Mucosa of stomach (tissue), 1 donor: ENCODE results near the gene CACNA1H.
"Not testable (repeated sequence)": the region's sequence is repeated elsewhere in the genome, so short reads cannot be mapped to it uniquely, and the experiment has no call there.

Source experiments
- H3K27me3 ChIP-seq: one replicate; pipeline ENCODE4 v1.7.0; 2013; ENCODE audit warnings: mild to moderate bottlenecking, low read length; ENCODE audit not compliant: control insufficient read depth, insufficient read depth
- H3K36me3 ChIP-seq: one replicate; pipeline ENCODE4 v1.7.0; 2013; ENCODE audit warnings: low read length; ENCODE audit not compliant: control insufficient read depth, insufficient read depth
- H3K4me1 ChIP-seq: one replicate; pipeline ENCODE4 v1.7.0; 2013; ENCODE audit warnings: mild to moderate bottlenecking, low read length; ENCODE audit not compliant: control insufficient read depth, insufficient read depth
- H3K4me3 ChIP-seq: one replicate; pipeline ENCODE4 v1.7.0; 2013; ENCODE audit warnings: low read length
- H3K9ac ChIP-seq: one replicate; pipeline ENCODE4 v1.7.0; 2013; ENCODE audit warnings: mild to moderate bottlenecking, low read length, moderate library complexity
- H3K9me3 ChIP-seq: one replicate; pipeline ENCODE4 v1.7.0; 2013; ENCODE audit warnings: mild to moderate bottlenecking, low read length, moderate library complexity; ENCODE audit not compliant: control insufficient read depth
- donor health status: Pancreatic carcinoma.

CACNA1H gene

GRCh38 chr16:1229476-1229875 lies 76.6 kb downstream of the CACNA1H start:
- not testable (repeated sequence) for H3K27me3 ChIP-seq, H3K4me3 ChIP-seq, H3K9ac ChIP-seq, H3K9me3 ChIP-seq, H3K36me3 ChIP-seq
- H3K4me1 ChIP-seq, result peaks cover 13% of the 10 kb centered on the region

GRCh38 chr16:1230084-1230470 lies 77.2 kb downstream of the CACNA1H start, which contains the start of gene TPSB2:
Gene TPSB2, minus strand, starts transcription at chr16:1230184. Its CDS starts 233 bp downstream, at chr16:1229951.
- not testable (repeated sequence) for H3K9ac ChIP-seq, H3K27me3 ChIP-seq, H3K9me3 ChIP-seq, H3K4me3 ChIP-seq, H3K36me3 ChIP-seq
- H3K4me1 ChIP-seq, result peaks cover 10% of the 10 kb centered on the region

- not testable (repeated sequence) for H3K9me3 ChIP-seq, H3K27me3 ChIP-seq, H3K4me1 ChIP-seq, H3K4me3 ChIP-seq, H3K36me3 ChIP-seq, H3K9ac ChIP-seq
Observed at GRCh38 chr16:1230471-1231212, 77.7 kb downstream of the CACNA1H start.

GRCh38 chr16:1231301-1231700 lies 78.4 kb downstream of the CACNA1H start:
- H3K4me1 ChIP-seq, H3K4me3 ChIP-seq, H3K36me3 ChIP-seq, H3K9ac ChIP-seq, H3K9me3 ChIP-seq, H3K27me3 ChIP-seq: not testable (repeated sequence)

GRCh38 chr16:1232049-1232748 lies 79.3 kb downstream of the CACNA1H start:
- not testable (repeated sequence) for H3K36me3 ChIP-seq, H3K9me3 ChIP-seq, H3K4me1 ChIP-seq, H3K4me3 ChIP-seq, H3K9ac ChIP-seq, H3K27me3 ChIP-seq

- not testable (repeated sequence) for H3K9me3 ChIP-seq, H3K4me3 ChIP-seq, H3K27me3 ChIP-seq, H3K36me3 ChIP-seq, H3K9ac ChIP-seq, H3K4me1 ChIP-seq
Observed at GRCh38 chr16:1236659-1237058, 83.8 kb downstream of the CACNA1H start.

- no peaks in the 10 kb centered on the region for H3K4me1 ChIP-seq
- H3K36me3 ChIP-seq, result no peaks in the 10 kb centered on the region
- H3K4me3 ChIP-seq, result no peak overlapping the region
- H3K9ac ChIP-seq, result no peak overlapping the region
- no peaks in the 10 kb centered on the region for H3K9me3 ChIP-seq
- no peaks in the 10 kb centered on the region for H3K27me3 ChIP-seq
Observed at GRCh38 chr16:1237990-1238389, 85.1 kb downstream of the CACNA1H start.

- H3K9me3 ChIP-seq, H3K9ac ChIP-seq: not testable (repeated sequence)
Observed at GRCh38 chr16:1238909-1239308, 86.0 kb downstream of the CACNA1H start.

GRCh38 chr16:1239575-1239974 lies 86.7 kb downstream of the CACNA1H start:
- not testable (repeated sequence) for H3K9me3 ChIP-seq, H3K9ac ChIP-seq, H3K4me3 ChIP-seq, H3K36me3 ChIP-seq, H3K27me3 ChIP-seq, H3K4me1 ChIP-seq

More at GRCh38 chr16:1238909-1239308, 86.0 kb downstream of the CACNA1H start:
- H3K4me1 ChIP-seq, H3K4me3 ChIP-seq, H3K36me3 ChIP-seq, H3K27me3 ChIP-seq: not testable (repeated sequence)

GRCh38 chr16:1240436-1240835 lies 87.5 kb downstream of the CACNA1H start, which contains the start of gene TPSAB1:
Gene TPSAB1, plus strand, starts transcription at chr16:1240705. Its CDS starts 234 bp downstream, at chr16:1240939.
- H3K9me3 ChIP-seq, H3K4me3 ChIP-seq, H3K27me3 ChIP-seq, H3K9ac ChIP-seq, H3K36me3 ChIP-seq, H3K4me1 ChIP-seq: not testable (repeated sequence)

- not testable (repeated sequence) for H3K27me3 ChIP-seq, H3K4me3 ChIP-seq, H3K36me3 ChIP-seq, H3K4me1 ChIP-seq, H3K9ac ChIP-seq, H3K9me3 ChIP-seq
Observed at GRCh38 chr16:1241081-1241480, 88.2 kb downstream of the CACNA1H start.

- not testable (repeated sequence) for H3K4me1 ChIP-seq, H3K4me3 ChIP-seq, H3K9me3 ChIP-seq, H3K27me3 ChIP-seq, H3K36me3 ChIP-seq, H3K9ac ChIP-seq
Observed at GRCh38 chr16:1243363-1243762, 90.5 kb downstream of the CACNA1H start.
